Mesothelial cell of epicardium (in vitro differentiated cells): ENCODE measurements around the gene NRDC. TPM values are rescaled to one million over a fixed set of nuclear protein-coding genes. Genes with fewer than 3 reads are reported as not detected.

Experiments
- DNase-seq, 2 experiments: peaks; one replicate each; pipeline ENCODE4 v3.0.0; 2021; ENCODE audit warnings: low spot score in 2 of 2; ENCODE audit not compliant: unreplicated experiment in 2 of 2
- H3K27ac Mint-ChIP-seq: 2 replicates; pipeline ENCODE4 v1.8.0; 2021; ENCODE audit warnings: mixed read lengths
- H3K27me3 Mint-ChIP-seq: 2 replicates; pipeline ENCODE4 v1.8.0; 2021; ENCODE audit warnings: low read depth, mixed read lengths
- H3K36me3 Mint-ChIP-seq: 2 replicates; pipeline ENCODE4 v1.8.0; 2021; ENCODE audit warnings: mixed read lengths
- H3K4me1 Mint-ChIP-seq: 2 replicates; pipeline ENCODE4 v1.8.0; 2021; ENCODE audit warnings: mixed read lengths
- H3K4me3 Mint-ChIP-seq: 2 replicates; pipeline ENCODE4 v1.8.0; 2021; ENCODE audit warnings: mild to moderate bottlenecking, moderate library complexity, mixed read lengths
- H3K9me3 Mint-ChIP-seq: 2 replicates; pipeline ENCODE4 v1.8.0; 2021; ENCODE audit warnings: mixed read lengths
- total RNA-seq: library from RNA; stranded (reverse); gene quantifications from 3 replicates; pipeline ENCODE4 v1.2.1, GENCODE V29; 2021
- TF ChIP-seq, protein P1 (sequence below): fragments of 200-600 bp; sonication (generic); IDR thresholded peaks from one replicate; pipeline ENCODE4 v1.5.0; 2021; ENCODE audit warnings: antibody characterized with exemption; ENCODE audit not compliant: unreplicated experiment

Gene NRDC
- total RNA-seq, 1 donor from 2014 or later, result 132 TPM

GRCh38 chr1:51840182-51840581 is 38.3 kb downstream of the NRDC start:
- Mint-ChIP-seq H3K27me3 (no peaks in the 10 kb centered on the region), H3K9me3 (no peaks in the 10 kb centered on the region), H3K36me3 (peaks cover 16% of the 10 kb centered on the region), H3K4me3 (no peak overlapping the region), H3K4me1 (peaks cover 14% of the 10 kb centered on the region), H3K27ac (no peak overlapping the region)
- TF ChIP-seq, protein P1, sequence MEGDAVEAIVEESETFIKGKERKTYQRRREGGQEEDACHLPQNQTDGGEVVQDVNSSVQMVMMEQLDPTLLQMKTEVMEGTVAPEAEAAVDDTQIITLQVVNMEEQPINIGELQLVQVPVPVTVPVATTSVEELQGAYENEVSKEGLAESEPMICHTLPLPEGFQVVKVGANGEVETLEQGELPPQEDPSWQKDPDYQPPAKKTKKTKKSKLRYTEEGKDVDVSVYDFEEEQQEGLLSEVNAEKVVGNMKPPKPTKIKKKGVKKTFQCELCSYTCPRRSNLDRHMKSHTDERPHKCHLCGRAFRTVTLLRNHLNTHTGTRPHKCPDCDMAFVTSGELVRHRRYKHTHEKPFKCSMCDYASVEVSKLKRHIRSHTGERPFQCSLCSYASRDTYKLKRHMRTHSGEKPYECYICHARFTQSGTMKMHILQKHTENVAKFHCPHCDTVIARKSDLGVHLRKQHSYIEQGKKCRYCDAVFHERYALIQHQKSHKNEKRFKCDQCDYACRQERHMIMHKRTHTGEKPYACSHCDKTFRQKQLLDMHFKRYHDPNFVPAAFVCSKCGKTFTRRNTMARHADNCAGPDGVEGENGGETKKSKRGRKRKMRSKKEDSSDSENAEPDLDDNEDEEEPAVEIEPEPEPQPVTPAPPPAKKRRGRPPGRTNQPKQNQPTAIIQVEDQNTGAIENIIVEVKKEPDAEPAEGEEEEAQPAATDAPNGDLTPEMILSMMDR, result no peak
- DNase-seq, result no peak

DNA sequence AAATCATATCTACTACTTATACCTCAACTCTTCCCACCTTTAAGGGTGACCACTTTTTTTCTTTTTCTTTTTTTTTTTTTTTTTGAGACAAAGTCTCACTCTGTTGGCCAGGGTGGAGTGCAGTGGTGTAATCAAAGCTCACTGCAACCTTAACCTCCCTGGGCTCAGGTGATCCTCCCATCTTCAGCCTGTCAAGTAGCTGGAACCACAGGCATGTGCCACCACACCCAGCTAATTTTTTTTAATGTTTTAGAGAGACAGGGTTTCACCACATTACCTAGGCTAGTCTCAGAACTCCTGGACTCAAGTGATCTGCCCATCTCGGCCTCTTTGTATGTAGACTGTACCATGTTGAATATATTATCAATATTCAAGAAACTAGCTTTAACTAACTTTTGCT is 39.4 kb downstream of the NRDC start:
- peaks cover 16% of the 10 kb centered on the region for H3K36me3 Mint-ChIP-seq
- no peak for DNase-seq
- no peak overlapping the region for H3K27ac Mint-ChIP-seq
- peaks cover 14% of the 10 kb centered on the region for H3K4me1 Mint-ChIP-seq
- TF ChIP-seq, protein P1, result no peak
- H3K4me3 Mint-ChIP-seq, result no peak overlapping the region
- no peaks in the 10 kb centered on the region for H3K9me3 Mint-ChIP-seq
- no peaks in the 10 kb centered on the region for H3K27me3 Mint-ChIP-seq

DNA sequence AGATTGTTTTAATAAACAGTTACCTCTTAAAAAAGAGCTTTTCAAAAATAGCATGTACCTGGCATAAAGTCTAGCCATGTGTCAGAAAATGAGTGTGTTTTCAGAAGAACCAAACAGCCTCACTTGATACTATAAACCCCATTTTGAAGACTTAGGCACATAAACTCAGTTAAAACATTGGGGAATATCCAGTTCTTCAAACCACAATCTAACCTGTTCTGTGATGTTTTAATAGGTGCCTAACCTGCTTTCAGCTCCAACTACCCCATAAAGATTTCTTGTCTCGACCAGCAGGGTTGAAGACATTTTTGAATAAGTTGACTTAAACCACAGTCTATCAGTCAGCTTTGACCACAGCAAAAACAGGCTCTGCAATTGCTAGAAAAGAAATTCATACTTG is 41.3 kb downstream of the NRDC start:
- Mint-ChIP-seq H3K4me3 (no peak overlapping the region), H3K27ac (no peak overlapping the region), H3K27me3 (no peaks in the 10 kb centered on the region), H3K4me1 (peaks cover 6% of the 10 kb centered on the region), H3K36me3 (peaks cover 19% of the 10 kb centered on the region), H3K9me3 (no peaks in the 10 kb centered on the region)
- TF ChIP-seq, protein P1, result no peak
- DNase-seq, result no peak

DNA sequence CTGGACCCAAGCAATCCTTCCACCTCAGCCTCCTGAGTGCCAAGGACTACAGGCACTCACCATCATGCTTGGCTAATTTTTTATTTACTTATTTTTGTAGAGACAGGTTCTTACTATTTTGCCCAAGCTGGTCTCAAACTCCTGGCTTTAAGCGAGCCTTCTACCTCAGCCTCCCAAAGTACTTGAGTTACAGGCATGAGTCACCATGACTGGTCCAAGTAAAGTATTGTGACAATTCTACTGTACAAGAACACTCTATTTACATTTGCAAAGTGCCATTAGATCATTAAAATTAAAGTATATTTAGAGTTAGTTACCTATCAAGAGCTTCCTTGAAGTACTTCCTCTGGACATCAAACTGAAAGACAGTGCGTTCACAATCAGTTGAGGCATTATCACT is 44.8 kb downstream of the NRDC start:
- TF ChIP-seq, protein P1, result no peak
- DNase-seq, result no peak
- no peak overlapping the region for H3K27ac Mint-ChIP-seq
- H3K4me3 Mint-ChIP-seq, result no peak overlapping the region
- peaks cover 31% of the 10 kb centered on the region for H3K36me3 Mint-ChIP-seq
- no peaks in the 10 kb centered on the region for H3K4me1 Mint-ChIP-seq
- H3K27me3 Mint-ChIP-seq, result no peaks in the 10 kb centered on the region
- H3K9me3 Mint-ChIP-seq, result peaks cover 8% of the 10 kb centered on the region

- H3K4me1 Mint-ChIP-seq, result no peaks in the 10 kb centered on the region
- H3K36me3 Mint-ChIP-seq, result peaks cover 29% of the 10 kb centered on the region
Measured at GRCh38 chr1:51829058-51829457, 49.5 kb downstream of the NRDC start.

More at GRCh38 chr1:51829058-51829457, 49.5 kb downstream of the NRDC start:
- no peak for DNase-seq
- no peaks in the 10 kb centered on the region for H3K27me3 Mint-ChIP-seq
- H3K9me3 Mint-ChIP-seq, result peaks cover 8% of the 10 kb centered on the region
- TF ChIP-seq, protein P1, result no peak
- no peak overlapping the region for H3K27ac Mint-ChIP-seq
- no peak overlapping the region for H3K4me3 Mint-ChIP-seq
